ENCODE measurements around the gene P2RY11.

DNA sequence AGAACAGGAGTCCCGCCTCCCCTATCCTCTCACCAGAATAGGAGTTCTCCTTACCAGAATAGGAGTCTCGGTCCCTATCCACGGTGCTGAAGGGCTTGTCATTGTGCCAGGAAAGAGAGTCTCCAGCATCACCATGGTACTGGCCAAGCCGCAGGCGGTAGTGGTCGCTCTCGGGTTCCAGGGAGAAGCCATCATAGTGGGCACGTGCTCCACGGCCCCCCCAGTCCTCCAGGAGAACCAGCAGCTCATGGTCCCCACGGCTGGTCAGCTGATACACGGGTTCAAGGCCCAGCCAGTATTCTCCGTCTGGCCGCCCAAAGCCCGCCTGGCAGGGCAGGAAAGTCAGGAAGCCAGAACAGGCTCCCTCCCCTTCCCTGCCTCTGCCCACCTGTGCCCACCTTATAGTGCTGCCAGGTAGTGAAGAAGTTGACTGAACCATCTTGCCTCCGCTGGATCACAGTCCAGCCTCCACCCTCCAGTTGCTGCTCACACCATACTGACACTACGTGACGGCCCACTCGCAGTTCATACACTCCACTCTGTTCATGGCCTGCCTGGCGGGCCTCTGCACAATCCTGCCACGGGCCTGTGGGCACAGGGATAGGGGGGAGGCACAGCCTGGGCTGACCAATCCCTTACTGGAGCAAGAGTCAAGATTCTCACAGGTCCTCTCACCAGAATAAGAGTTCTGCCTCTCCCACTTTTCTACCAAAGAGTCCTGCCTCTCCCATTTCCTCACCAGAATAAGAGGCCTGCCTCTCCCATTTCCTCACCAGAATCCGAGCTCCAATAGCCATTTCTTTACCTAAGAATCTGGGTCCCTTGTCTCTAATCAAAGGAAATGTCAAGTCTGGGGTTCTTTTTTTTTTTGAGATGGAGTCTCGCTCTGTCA is 18.0 kb upstream of the P2RY11 start:
- TF ChIP-seq SP1 (IDR thresholded peaks at IDR 0.05) (no peak), HDGF (IDR thresholded peaks at IDR 0.05; ENCODE audit: borderline replicate concordance) (no peak), ELF4 (IDR thresholded peaks at IDR 0.05) (no peak), FOXK2 (IDR thresholded peaks at IDR 0.05) (no peak), NFRKB (IDR thresholded peaks at IDR 0.05) (no peak), ZNF384 (IDR thresholded peaks at IDR 0.05) (no peak), ARNT (IDR thresholded peaks at IDR 0.05) (no peak), TARDBP (IDR thresholded peaks at IDR 0.05) (no peak), BHLHE40 (IDR thresholded peaks at IDR 0.05; ENCODE audit: borderline replicate concordance) (no peak), LEF1 (IDR thresholded peaks at IDR 0.05; ENCODE audit: borderline replicate concordance) (no peak), FOXA1 (IDR thresholded peaks at IDR 0.05) (no peak)
- TF ChIP-seq, protein P1, sequence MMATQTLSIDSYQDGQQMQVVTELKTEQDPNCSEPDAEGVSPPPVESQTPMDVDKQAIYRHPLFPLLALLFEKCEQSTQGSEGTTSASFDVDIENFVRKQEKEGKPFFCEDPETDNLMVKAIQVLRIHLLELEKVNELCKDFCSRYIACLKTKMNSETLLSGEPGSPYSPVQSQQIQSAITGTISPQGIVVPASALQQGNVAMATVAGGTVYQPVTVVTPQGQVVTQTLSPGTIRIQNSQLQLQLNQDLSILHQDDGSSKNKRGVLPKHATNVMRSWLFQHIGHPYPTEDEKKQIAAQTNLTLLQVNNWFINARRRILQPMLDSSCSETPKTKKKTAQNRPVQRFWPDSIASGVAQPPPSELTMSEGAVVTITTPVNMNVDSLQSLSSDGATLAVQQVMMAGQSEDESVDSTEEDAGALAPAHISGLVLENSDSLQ (IDR thresholded peaks at IDR 0.05) = no peak

All from HEK293T (cell line).